HG02885 (cell line): ENCODE data around the gene TPBG.

ENCODE experiments used
- ATAC-seq: cut with Tn5 transposase; IDR thresholded peaks from one replicate; pipeline ENCODE4 v1.9.1; 2021; ENCODE audit warnings: mild to moderate bottlenecking; ENCODE audit not compliant: unreplicated experiment, poor library complexity

TPBG gene, protein sequence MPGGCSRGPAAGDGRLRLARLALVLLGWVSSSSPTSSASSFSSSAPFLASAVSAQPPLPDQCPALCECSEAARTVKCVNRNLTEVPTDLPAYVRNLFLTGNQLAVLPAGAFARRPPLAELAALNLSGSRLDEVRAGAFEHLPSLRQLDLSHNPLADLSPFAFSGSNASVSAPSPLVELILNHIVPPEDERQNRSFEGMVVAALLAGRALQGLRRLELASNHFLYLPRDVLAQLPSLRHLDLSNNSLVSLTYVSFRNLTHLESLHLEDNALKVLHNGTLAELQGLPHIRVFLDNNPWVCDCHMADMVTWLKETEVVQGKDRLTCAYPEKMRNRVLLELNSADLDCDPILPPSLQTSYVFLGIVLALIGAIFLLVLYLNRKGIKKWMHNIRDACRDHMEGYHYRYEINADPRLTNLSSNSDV

DNA sequence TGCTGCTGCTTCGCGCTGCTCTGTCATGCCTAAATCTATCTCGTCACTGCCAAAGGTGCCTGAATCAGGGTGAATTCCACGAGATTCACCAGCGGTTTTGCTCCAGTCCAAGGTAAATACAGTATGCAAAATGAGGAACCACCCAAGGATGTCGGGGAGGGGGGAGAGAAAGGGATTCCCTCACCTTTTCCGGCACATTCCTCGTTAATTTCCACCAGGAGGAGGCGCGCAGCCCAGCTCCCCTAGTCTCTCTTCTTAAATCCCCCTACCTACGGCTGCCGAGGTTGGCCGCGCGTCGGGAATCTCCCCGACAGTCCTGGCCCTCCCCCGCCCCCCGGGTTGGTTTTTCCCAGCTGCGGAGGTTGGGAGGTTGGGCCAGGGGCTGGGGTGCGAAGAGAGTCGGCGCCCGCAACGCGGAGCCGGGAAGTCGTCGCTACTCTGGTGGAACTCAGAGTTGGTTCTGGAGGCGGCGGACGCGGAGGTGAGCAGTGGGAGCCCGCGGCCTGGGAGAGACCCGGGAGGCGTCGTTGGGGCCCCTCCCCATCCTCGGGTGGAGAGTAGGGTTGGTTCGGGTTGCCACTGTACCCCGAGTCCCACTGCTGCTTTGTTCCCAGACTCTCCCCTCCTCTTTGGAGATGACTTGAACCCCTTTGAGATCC is at the start of gene TPBG:
Gene TPBG, plus strand, starts transcription at position 390 of the 659 bp plus-strand sequence. CDS start 1,145 bp downstream, outside the sequence.
- peak; percentile 44 for ATAC-seq

DNA sequence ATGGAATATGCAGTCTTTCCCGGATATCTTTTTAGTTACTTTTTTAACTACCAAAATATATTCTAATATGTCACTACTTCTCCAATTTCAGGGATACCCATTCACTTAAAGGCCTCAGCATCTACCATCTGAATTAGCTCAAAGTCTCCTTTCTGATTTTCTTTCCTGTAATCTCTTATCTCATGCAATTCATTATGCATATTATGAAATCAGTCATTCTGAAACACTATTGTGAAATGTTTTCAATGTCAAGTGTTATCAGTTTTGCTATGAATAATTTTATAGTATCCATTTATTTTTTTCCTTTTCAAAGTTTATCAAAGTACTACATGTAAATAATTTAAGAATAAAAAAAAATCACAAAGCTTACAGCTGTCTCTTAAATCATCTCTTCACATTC is 41.2 kb upstream of the TPBG start:
- ATAC-seq: no peak

DNA sequence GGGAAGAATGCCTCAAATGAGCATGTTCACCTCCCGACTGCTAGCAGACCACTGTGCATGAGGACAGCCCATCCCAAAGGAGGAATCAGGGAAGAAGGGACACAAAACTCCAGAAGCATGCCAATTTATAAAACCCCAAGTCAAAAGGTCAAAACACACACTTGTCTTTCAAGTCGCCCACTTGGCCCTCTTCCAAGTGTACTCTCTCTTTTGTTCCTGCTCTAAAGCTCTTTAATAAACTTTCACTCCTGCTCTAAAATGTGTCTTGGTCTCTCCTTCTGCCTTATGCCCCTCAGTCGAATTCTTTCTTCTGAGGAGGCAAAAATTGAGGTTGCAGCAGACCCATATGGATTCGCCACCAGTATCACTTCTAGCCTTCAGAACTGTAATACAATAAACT is 33.9 kb upstream of the TPBG start:
- ATAC-seq: no peak

DNA sequence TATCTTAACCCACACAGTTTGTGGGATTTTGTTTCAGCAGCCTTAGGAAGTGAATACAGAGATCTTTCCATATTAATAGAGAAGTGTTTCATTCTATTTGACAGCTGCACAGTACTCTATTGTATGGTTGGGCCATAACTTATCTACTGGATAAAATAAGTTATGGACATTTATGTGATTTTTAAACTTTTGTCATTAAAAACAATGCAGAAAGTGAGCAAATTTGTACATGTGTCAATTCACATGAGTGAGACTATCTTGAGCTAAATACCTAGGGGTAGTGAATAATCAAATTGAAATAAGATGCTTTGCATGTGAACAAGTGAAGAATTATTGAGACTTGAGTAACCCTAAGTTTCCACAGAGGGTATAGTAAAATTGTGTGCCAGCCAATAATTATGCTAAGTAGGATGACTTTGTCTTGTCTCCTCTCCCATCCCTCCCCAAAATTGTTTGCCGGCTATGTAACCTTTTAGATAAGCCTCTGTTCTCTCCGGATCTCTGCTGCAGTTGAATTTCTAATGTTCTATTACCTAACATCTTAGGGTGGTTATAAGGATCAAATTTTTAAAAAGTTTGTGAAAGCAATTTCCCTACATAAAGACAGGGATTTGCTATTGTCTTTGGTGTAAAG is 33.3 kb upstream of the TPBG start:
- no peak for ATAC-seq

DNA sequence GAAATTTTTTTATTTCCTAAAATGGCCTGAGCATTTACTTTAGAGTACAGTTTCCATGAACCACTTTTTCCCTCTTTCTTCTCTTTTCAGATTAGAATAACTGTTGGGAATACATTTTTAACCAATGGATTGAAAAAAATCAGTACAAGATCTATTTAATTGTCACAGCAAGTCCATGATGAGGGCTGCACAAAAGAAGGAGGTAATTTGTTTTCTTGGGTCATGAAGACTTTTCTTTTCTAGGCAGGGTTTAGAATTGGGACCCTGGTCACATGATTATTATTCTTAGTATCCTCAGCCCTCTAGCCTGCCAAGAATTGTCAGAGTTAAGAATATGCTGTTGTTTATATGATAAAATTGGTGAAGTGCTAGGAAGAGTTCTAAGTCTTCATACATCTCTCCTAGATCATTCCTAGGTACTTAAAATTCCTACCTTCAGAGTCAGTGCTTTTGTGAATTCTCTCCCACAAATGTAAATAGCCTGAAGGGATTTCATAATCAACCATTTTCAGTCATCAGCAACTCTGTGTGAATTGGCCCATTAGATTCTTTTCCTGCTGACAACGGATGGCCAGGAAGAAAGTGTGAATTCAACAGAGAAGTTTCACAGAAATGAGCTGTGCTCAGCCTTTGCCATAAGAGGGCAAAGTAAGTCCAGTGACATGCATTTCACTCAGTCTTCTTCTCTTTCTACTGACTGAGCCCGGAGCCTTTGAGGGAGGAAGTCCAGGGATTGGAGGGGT is 32.4 kb upstream of the TPBG start:
- ATAC-seq: peak; percentile 80

DNA sequence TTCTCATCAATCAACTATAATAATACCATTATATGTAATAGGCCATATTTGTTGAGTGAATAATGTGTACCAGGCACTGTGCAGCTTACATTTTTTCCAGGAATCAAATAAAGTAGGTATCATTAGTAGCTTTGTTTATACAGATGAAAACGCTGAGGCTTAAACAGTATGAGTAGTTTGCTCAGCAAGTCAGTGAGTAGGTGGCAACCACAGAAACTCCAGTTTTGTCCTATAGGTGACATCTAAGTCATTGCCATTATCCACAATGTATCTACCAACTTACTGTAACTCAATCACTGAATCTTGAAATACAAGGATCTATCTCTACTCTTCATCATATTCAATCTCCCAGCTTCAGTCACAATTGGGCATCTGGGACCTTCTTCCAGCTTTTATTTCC is 29.8 kb upstream of the TPBG start:
- no peak for ATAC-seq

DNA sequence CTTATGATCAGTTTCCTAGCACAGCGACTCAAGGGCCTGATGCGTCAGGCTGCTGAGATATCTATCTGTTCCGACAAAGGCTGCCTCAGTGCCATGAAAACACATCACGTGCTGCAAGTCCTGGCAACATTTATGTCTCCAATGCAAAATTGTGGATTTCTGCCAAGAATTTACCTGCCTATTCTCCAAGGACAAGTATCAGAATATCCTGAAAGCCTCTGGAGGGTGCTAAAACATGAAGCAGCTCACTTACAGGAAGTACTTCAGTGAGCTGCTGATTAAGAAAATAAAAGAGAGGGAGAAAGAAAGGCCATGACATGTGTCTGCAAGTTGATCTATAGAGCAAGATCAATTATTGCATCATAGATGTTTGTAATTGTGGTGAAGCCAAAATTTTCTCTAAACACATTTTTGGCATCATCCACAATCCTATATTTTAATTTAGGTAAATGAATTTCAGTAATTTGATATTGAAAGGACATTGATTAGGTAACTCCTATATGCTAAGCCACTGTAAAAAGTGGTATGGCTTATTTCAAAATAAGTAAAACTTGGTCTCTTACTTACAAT is 25.8 kb upstream of the TPBG start:
- ATAC-seq: no peak

DNA sequence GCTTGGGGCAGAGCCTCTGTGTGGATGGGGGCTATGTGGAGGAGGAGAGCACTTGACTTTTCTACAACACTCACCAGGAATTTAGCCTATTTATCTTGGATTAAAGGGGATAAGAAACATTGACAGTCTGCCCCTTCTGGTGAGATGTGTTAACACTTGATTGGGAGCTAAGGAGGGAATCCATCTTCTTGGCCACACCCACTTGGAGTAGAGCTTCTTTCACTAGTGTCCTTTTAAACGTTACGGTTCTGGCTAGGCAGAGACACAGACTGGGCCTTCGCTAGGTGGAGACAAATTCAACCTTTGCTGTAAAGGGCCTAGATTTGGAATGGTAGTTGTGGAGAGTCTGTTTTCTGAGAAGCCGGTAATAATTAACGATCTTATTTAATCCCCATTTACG is 15.5 kb upstream of the TPBG start:
- no peak for ATAC-seq

DNA sequence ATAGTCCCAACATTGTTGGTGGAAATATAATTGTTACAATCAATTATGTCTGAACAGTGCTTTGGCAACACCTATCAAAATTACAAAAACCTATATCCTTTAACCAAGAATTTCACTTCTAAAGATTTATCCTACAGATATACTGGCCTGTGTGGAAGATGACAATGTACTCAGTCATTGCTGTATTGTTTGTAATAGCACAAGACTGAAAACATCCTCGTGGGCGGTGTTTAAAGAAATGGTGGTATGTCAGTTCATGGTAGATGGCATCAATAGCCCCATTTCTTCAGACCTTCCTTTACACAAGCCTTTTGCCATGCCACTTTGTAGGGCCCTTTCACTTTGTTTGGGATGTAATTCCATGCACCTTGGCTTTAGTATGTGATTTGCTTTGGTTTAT is 9.8 kb upstream of the TPBG start:
- ATAC-seq: no peak

DNA sequence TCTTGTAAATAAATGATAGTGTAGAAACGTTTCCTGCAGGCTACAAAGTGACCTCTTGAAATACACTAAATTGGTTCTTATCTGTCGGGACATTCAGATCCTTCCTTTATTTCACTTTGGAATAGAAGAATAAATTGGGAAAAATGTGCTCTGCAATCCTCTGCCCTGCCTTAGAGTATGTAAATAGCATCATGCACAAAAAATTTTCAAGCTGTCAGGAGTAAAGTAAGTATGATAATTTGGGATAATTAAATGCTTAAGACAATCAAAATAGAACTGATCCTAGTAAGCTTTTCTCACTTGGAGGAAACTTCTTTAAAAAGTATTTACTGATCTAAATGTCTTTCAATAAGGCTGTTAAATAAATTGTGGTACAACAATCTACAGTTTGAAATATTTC is 3.1 kb upstream of the TPBG start:
- ATAC-seq: no peak

DNA sequence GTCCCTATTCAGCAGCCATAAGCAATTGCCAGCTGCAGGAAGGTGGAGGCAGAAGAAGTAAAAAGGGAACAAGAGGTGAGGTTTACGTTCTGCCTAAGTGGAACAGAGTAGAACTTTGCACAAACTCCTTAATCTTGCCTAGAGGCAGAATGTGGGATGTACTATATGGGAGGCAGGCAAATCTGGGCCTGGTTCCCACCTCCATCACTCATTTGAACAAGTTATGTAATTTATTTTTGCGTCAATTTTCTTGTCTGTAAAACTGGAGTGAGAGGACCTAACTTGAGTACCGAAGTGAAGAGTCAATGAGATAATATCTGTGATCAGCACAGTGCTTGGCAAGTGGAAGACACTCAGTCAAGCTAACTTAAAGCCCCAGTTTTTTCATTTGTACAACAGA is 2.0 kb upstream of the TPBG start:
- no peak for ATAC-seq

DNA sequence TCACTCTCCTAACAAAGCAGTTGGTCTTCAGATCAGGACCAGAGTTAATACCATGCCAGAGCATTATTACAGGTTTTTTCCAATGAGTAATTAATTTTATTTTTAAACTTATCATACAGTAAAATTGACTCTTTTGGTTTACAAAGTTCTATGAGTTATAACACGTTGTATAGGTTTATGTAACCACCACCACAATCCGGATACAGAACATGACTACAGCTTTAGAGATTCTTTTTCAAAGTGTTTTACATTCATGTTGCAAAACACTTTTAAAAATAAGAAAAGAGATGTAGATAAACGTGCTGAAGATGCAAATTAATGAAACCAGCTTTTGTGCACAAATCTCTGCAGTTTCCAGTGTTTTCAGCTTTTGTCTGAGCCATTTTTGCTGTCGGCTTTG is 1.5 kb upstream of the TPBG start:
- no peak for ATAC-seq

DNA sequence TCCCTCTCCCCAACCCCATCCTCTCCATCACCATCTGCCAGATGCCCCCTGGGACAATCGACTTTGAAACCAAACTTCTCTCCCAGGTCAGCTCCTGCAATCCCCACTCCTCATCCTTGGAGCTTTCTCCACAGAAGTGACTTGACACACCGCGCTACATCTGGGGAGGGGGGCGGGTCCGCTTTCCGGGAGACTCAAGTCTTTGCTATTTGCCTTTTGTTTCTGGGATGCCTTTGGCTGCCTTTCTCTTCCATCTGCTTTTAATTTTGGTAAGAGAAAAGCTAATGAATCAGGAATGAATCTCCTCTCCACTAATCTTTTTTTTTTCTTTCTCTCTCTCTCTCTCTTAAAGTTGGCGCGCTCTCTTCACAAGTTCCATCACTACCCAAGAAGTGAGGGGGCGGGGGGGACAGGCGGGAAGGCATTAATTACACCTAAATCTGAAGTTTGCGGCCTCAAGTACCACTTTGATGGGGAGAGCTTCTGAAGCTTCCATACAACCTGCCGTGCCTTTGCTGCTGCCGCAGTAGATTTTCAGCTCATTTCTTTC is 664 bp upstream of the TPBG start:
- ATAC-seq: no peak

DNA sequence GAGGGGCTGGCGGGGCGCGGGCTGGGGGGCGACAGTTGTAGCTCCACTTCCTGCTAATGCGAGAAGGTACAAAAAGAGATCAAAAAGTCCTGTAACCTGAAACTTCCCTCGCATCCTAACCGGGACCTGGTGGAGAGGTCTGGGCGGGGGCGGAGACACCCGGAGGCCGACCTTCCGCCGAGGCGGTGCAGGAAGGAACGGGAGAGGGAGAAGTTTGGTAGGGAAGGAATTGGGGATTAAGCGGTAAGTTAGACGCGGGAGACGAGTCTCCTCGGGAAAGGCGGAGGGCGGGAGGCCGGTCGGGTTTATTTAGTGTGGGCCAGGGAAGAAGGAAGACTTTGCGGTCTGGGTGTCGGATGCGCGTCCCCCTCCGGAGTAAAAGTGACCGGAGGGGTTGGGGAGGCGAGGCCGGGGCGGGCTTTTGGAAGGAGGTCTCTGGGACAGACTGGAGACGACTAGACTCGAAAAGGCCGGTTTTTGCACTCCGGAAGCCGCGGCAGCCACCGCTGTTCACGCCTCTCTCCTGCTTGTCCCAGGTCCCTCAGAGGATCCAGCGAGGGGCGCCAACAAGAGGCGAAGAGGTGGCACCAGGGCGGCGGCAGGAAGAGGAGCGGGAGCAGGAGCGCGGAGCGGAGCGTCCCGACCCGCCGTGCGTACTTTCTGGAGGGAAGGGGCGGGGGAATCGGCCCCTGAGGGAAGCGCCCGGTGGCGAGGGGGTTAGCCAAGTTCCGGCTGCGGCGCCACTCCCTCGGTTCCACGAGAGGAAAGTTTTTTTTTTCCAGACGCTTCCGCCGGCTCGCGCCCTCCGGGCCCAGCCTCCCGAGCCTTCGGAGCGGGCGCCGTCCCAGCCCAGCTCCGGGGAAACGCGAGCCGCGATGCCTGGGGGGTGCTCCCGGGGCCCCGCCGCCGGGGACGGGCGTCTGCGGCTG is 734 bp downstream of the TPBG start:
- peak; percentile 37 for ATAC-seq

DNA sequence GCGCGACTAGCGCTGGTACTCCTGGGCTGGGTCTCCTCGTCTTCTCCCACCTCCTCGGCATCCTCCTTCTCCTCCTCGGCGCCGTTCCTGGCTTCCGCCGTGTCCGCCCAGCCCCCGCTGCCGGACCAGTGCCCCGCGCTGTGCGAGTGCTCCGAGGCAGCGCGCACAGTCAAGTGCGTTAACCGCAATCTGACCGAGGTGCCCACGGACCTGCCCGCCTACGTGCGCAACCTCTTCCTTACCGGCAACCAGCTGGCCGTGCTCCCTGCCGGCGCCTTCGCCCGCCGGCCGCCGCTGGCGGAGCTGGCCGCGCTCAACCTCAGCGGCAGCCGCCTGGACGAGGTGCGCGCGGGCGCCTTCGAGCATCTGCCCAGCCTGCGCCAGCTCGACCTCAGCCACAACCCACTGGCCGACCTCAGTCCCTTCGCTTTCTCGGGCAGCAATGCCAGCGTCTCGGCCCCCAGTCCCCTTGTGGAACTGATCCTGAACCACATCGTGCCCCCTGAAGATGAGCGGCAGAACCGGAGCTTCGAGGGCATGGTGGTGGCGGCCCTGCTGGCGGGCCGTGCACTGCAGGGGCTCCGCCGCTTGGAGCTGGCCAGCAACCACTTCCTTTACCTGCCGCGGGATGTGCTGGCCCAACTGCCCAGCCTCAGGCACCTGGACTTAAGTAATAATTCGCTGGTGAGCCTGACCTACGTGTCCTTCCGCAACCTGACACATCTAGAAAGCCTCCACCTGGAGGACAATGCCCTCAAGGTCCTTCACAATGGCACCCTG is 1.6 kb downstream of the TPBG start:
- ATAC-seq: peak; percentile 43

DNA sequence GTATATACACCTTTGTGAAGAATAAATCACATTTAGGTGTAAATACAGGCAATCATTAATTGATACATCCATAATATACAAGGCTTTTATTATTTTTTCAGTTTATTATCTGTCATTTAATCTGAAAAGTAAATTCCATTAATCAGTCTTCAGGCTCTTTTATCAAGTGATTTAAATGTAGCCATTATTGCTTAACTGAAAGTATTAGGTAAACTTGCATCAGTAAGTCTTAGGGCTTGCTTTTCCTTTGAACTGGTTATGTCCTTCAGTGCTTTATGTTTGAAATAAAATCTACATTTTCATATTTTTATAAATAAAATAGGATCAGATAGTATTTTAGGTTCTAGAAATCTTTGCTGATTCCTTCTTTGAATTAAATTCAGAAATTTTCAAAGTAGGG is 4.1 kb downstream of the TPBG start:
- ATAC-seq: no peak

DNA sequence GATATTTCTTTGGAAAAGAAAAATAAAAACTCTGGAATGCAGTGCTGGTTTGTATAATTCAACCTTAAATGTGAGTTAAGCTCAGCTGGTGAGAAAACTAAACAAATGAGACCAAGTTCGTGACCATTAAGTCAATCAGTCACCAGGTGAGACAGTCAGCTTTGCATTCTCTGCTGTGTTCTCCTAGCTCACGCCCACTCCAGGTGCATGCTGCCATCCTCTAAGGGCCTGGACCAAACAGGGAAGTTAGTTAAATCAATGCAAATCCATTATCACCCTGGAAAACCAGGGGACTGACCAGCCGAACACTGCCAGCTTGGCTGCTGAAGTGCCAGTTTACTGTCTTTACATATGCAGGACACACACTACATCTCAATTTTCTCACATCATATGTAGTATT is 7.2 kb downstream of the TPBG start:
- ATAC-seq: no peak

DNA sequence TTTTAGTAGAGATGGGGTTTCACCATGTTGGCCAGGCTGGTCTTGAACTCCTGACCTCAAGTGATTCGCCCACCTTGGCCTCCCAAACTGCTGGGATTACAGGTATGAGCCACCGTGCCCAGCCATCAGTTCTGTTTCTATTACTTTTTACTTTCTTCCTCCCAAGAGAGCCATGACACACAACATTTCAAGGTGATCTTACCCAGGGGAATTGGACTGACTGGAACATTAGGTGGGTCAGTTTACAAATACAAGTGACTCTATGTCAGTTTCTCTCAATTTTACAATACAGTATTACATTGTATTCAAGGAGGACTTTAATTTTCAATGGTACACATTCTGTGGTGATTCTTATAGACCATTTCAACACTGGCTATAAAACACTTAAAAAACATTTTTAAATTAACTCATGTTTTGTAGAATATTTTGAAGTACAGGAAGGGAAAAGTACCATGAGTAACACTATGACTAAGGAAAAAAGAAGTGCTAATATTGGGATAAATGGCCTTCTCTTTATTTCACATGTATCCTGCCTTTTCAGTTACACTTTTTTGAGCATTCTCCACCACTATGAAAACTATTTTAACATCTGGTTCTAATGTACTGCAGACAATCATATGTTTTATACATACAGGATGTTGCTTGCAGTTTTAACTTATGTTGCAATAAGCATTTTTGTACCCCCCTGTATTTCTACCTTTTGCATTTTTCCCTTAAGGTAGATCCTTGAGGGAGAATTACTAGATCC is 8.4 kb downstream of the TPBG start:
- no peak for ATAC-seq
